HK-2 (cell line): ENCODE results near the gene SF3B4.
A peak's percentile ranks its signal among the peaks of the same experiment; 100 is the strongest.

Experiments used
- DNase-seq: peaks from one replicate; pipeline ENCODE4 v3.0.0-alpha.2; 2018; ENCODE audit not compliant: unreplicated experiment

Gene SF3B4

GRCh38 chr1:149932474-149932873 lies 4.9 kb upstream of the SF3B4 start:
- DNase-seq, result no peak

- DNase-seq, result no peak
These were observed 3.7 kb upstream of the SF3B4 start for GRCh38 chr1:149931212-149931790.

- no peak for DNase-seq
These were observed 2.3 kb upstream of the SF3B4 start for GRCh38 chr1:149929856-149930255.

GRCh38 chr1:149928401-149928724 lies 760 bp upstream of the SF3B4 start:
- DNase-seq, result no peak

- DNase-seq, result peak; percentile 25
These were observed 494 bp downstream of the SF3B4 start for GRCh38 chr1:149927056-149927562.

GRCh38 chr1:149926296-149926695 lies 1.3 kb downstream of the SF3B4 start:
- DNase-seq, result no peak

GRCh38 chr1:149925751-149926150 lies 1.9 kb downstream of the SF3B4 start:
- DNase-seq, result no peak

- DNase-seq, result no peak
These were observed 2.3 kb downstream of the SF3B4 start for GRCh38 chr1:149925345-149925744.

GRCh38 chr1:149923626-149924025 lies 4.0 kb downstream of the SF3B4 start:
- DNase-seq, result no peak

GRCh38 chr1:149917571-149918144 lies 9.9 kb downstream of the SF3B4 start, which contains the start of gene SV2A:
Gene SV2A (minus strand): TSS chr1:149917844. CDS start chr1:149913840, 4,004 bp downstream.
- no peak for DNase-seq

GRCh38 chr1:149916898-149917252 lies 10.7 kb downstream of the SF3B4 start:
- no peak for DNase-seq

GRCh38 chr1:149916193-149916897 lies 11.3 kb downstream of the SF3B4 start:
- no peak for DNase-seq

GRCh38 chr1:149915429-149916192 lies 12.0 kb downstream of the SF3B4 start:
- DNase-seq, result no peak

GRCh38 chr1:149914545-149914944 lies 13.1 kb downstream of the SF3B4 start:
- no peak for DNase-seq

GRCh38 chr1:149906570-149907075 lies 21.0 kb downstream of the SF3B4 start:
- DNase-seq, result no peak

GRCh38 chr1:149903836-149904491 lies 23.6 kb downstream of the SF3B4 start:
- no peak for DNase-seq

- DNase-seq, result peak; percentile 92
These were observed 27.9 kb downstream of the SF3B4 start, which contains the start of gene BOLA1 for GRCh38 chr1:149899460-149900284. Gene BOLA1 (plus strand): TSS chr1:149899568. CDS start chr1:149900060, 492 bp downstream.

GRCh38 chr1:149896575-149896974 lies 31.0 kb downstream of the SF3B4 start:
- DNase-seq, result no peak

GRCh38 chr1:149888999-149889289 lies 38.7 kb downstream of the SF3B4 start:
- no peak for DNase-seq

GRCh38 chr1:149888247-149888998 lies 39.2 kb downstream of the SF3B4 start:
- DNase-seq, result peak; percentile 85
